ENCODE results near the gene ESD. TPM values are rescaled to one million over a fixed set of nuclear protein-coding genes. Genes with fewer than 3 reads are reported as not detected.

The ESD gene
- total and polyA plus RNA-seq, 2 of the 13 experiments (the other 11 are each of a cell fraction or from before 2014, with no cell fraction given), result 118 to 147 TPM

- TF ChIP-seq NR2F1 (CRISPR knock-in tag; IDR thresholded peaks at IDR 0.05), result no peak
- no peak for TF ChIP-seq ASH2L (IDR thresholded peaks at IDR 0.05; ENCODE audit: insufficient read length, low read depth, low read length)
Observed at GRCh38 chr13:46783504-46783903, 13.5 kb downstream of the ESD start (continued).

GRCh38 chr13:46782691-46783090, 14.3 kb downstream of the ESD start:
- POLR2A ChIA-PET, result no interaction called here
- FAIRE-seq, result no peak
- H3K36me3 ChIP-seq (replicated peaks in 1 of 2; ENCODE audit: control insufficient read depth in 1 of 2, insufficient read depth in 2 of 2, low read length in 2 of 2), result peaks cover 5 to 77% of the 10 kb centered on the region in 2 experiments

More at GRCh38 chr13:46782691-46783090, 14.3 kb downstream of the ESD start:
- intact Hi-C loops (cut with micrococcal nuclease; ENCODE audit: unreplicated experiment), result no loop called here
- Histone ChIP-seq H3K4me1 (ENCODE audit: insufficient read depth, low read length) (no peaks in the 10 kb centered on the region), H3K27ac (ENCODE audit: extremely low read length, insufficient read depth, low read length) (no peak overlapping the region), H3K27me3 (ENCODE audit: control insufficient read depth in 1 of 2, insufficient read depth in 2 of 2, low read length in 2 of 2) (no peaks in the 10 kb centered on the region; a peak in 1 of 5 replicates), H3K79me2 (ENCODE audit: insufficient read depth, low read length) (no peaks in the 10 kb centered on the region), H3K4me3 (replicated peaks in 1 of 3; ENCODE audit: insufficient read depth in 1 of 3, low read depth in 2 of 3, low read length in 3 of 3) (no peak overlapping the region), H2AFZ (ENCODE audit: low read length) (no peak overlapping the region), H4K20me1 (ENCODE audit: insufficient read depth, low read length) (no peaks in the 10 kb centered on the region; the same call in 1 of the 2 replicates), H3K9ac (ENCODE audit: insufficient read depth, low read depth, low read length) (no peak overlapping the region), H3K9me3 (ENCODE audit: low read length) (no peaks in the 10 kb centered on the region), H3K4me2 (ENCODE audit: low read depth, low read length) (no peak overlapping the region)
- whole genome bisulfite sequencing (ENCODE audit: low lambda C conversion rate), result 96% methylated on average over 2 of the region's 2 CpGs
- TF ChIP-seq ZMYM3 (CRISPR knock-in tag; IDR thresholded peaks at IDR 0.05), result no peak
- no peak for TF ChIP-seq STAG1 (CRISPR knock-in tag; IDR thresholded peaks at IDR 0.05)
- TF ChIP-seq ZNF276 (CRISPR knock-in tag; IDR thresholded peaks at IDR 0.05; ENCODE audit: low read depth), result no peak
- no peak for TF ChIP-seq ZNF788 (CRISPR knock-in tag; IDR thresholded peaks at IDR 0.05; ENCODE audit: borderline replicate concordance)
- TF ChIP-seq ZNF350 (CRISPR knock-in tag; IDR thresholded peaks at IDR 0.05; ENCODE audit: borderline replicate concordance, low read depth), result no peak
- TF ChIP-seq ZNF766 (CRISPR knock-in tag; IDR thresholded peaks at IDR 0.05; ENCODE audit: borderline replicate concordance), result no peak
- TF ChIP-seq ZNF207 (IDR thresholded peaks at IDR 0.05; ENCODE audit: borderline replicate concordance), result no peak
- TF ChIP-seq RBM39 (IDR thresholded peaks at IDR 0.05; ENCODE audit: low read depth, low read length, poor library complexity, severe bottlenecking), result no peak
- TF ChIP-seq ZNF543 (CRISPR knock-in tag; IDR thresholded peaks at IDR 0.05), result no peak
- no peak for TF ChIP-seq ZEB1 (IDR thresholded peaks at IDR 0.05; ENCODE audit: insufficient replicate concordance, low read depth)
- BruUV-seq (replicated peaks), result no TSS peak
- CTCF ChIA-PET (ENCODE audit: low intra/inter-chr PET ratio, low total read pairs), result no interaction called here
- ATAC-seq (no peak), DNase-seq (ENCODE audit: low spot score) (no peak)
- in situ Hi-C loops (cut with HindIII; ENCODE audit: extremely low pct_ligation_motif_present, low pct_unique_long_range_greater_than_20kb), result no loop called here
